ENCODE measurements around the gene ATRIP.
"Not testable (repeated sequence)": the region's sequence is repeated elsewhere in the genome, so short reads cannot be mapped to it uniquely, and the experiment has no call there.

ATRIP gene

GRCh38 chr3:48472673-48472922, 26.1 kb downstream of the ATRIP start:
- no peak for DNase-seq

- peak; percentile 90 for DNase-seq
Measured at GRCh38 chr3:48472923-48473616, 26.5 kb downstream of the ATRIP start.

- no peak for DNase-seq
Measured at GRCh38 chr3:48473617-48473952, 27.0 kb downstream of the ATRIP start.

- not testable (repeated sequence) for DNase-seq
Measured at GRCh38 chr3:48474031-48474430, 27.5 kb downstream of the ATRIP start.

- no peak for DNase-seq
Measured at GRCh38 chr3:48474619-48475018, 28.1 kb downstream of the ATRIP start.

- no peak for DNase-seq
Measured at GRCh38 chr3:48475188-48475587, 28.7 kb downstream of the ATRIP start.

GRCh38 chr3:48476426-48477053, 30.0 kb downstream of the ATRIP start:
- DNase-seq = peak; percentile 91

GRCh38 chr3:48477959-48478520, 31.5 kb downstream of the ATRIP start:
- DNase-seq = no peak

GRCh38 chr3:48478626-48479555, 32.4 kb downstream of the ATRIP start:
- peak; percentile 15 for DNase-seq

GRCh38 chr3:48480891-48481290, 34.4 kb downstream of the ATRIP start:
- DNase-seq = not testable (repeated sequence)

- DNase-seq = not testable (repeated sequence)
Measured at GRCh38 chr3:48482822-48483221, 36.3 kb downstream of the ATRIP start.

GRCh38 chr3:48486952-48487351, 40.4 kb downstream of the ATRIP start:
- DNase-seq = no peak

GRCh38 chr3:48492461-48493202, 46.1 kb downstream of the ATRIP start:
- DNase-seq = no peak

- DNase-seq = no peak
Measured at GRCh38 chr3:48493203-48493501, 46.6 kb downstream of the ATRIP start.

- no peak for DNase-seq
Measured at GRCh38 chr3:48500656-48501055, 54.1 kb downstream of the ATRIP start.

GRCh38 chr3:48501196-48501595, 54.7 kb downstream of the ATRIP start:
- no peak for DNase-seq

GRCh38 chr3:48502121-48502520, 55.6 kb downstream of the ATRIP start:
- DNase-seq = no peak

GRCh38 chr3:48502728-48503168, 56.2 kb downstream of the ATRIP start:
- DNase-seq = no peak

GRCh38 chr3:48503401-48504050, 57.0 kb downstream of the ATRIP start:
- DNase-seq = no peak

- DNase-seq = peak; percentile 20
Measured at GRCh38 chr3:48504051-48504946, 57.8 kb downstream of the ATRIP start, which contains the start of gene SHISA5. TSS of gene SHISA5 (minus strand) at chr3:48504174. CDS start at chr3:48504094, 80 bp downstream.

GRCh38 chr3:48505146-48505545, 58.6 kb downstream of the ATRIP start:
- DNase-seq = no peak

Measured in NCI-H146 (cell line).